PC-9 (cell line): Measurements from ENCODE around the gene STRN3. TPM values are rescaled to one million over a fixed set of nuclear protein-coding genes. Genes with fewer than 3 reads are reported as not detected.

ENCODE experiments used
- BruUV-seq: library from RNA; stranded (reverse); fragments of 400-500 nt; replicated peaks from 2 replicates; lab custom pipeline; 2021; lab: Mats Ljungman, UMichigan
- CTCF ChIA-PET: fragments of 300-600 bp; sonication (Branson Sonifier 250); formaldehyde crosslinking; loops from one replicate; lab custom pipeline; 2022; ENCODE audit warnings: antibody characterized with exemption; lab: Charles Lee
- POLR2A ChIA-PET: fragments of 300-600 bp; sonication (Branson Sonifier 250); formaldehyde crosslinking; loops from one replicate; lab custom pipeline; 2022; ENCODE audit warnings: antibody characterized with exemption; ENCODE audit not compliant: unreplicated experiment; lab: Charles Lee
- DNase-seq, 2 experiments: peaks; one replicate each; pipeline versions ENCODE4 v3.0.0 to v3.0.0-alpha.2; 2015 to 2022; ENCODE audit warnings: mixed read lengths in 1 of 2
- H2AFZ ChIP-seq: fragments of 200-600 bp; sonication (generic); 2 replicates; pipeline ENCODE4 v1.8.1; 2017; ENCODE audit warnings: antibody characterized with exemption
- H3F3A ChIP-seq: fragments of 200-600 bp; sonication (generic); 2 replicates; pipeline ENCODE4 v1.8.1; 2017; ENCODE audit warnings: antibody characterized with exemption, mild to moderate bottlenecking, low read depth; ENCODE audit not compliant: insufficient read depth
- H3K27ac ChIP-seq: fragments of 200-600 bp; sonication (generic); 2 replicates; pipeline ENCODE4 v1.6.1; 2016; ENCODE audit warnings: mixed run types
- H3K27me3 ChIP-seq: fragments of 200-600 bp; sonication (generic); 2 replicates; pipeline ENCODE4 v1.6.1; 2016; ENCODE audit warnings: low read depth, mixed run types; ENCODE audit not compliant: insufficient read depth
- H3K36me3 ChIP-seq: fragments of 200-600 bp; sonication (generic); 2 replicates; pipeline ENCODE4 v1.6.1; 2016; ENCODE audit warnings: low read depth, mixed run types
- H3K4me1 ChIP-seq: fragments of 200-600 bp; sonication (generic); replicated peaks from 2 replicates; pipeline ENCODE4 v1.6.1; 2016; ENCODE audit warnings: mixed run types; ENCODE audit not compliant: insufficient read depth
- H3K4me2 ChIP-seq: fragments of 200-600 bp; sonication (generic); 2 replicates; pipeline ENCODE4 v1.6.1; 2017; ENCODE audit warnings: mixed run types
- H3K4me3 ChIP-seq: fragments of 200-600 bp; sonication (generic); 2 replicates; pipeline ENCODE4 v1.6.1; 2016; ENCODE audit warnings: mixed run types
- H3K79me2 ChIP-seq: fragments of 200-600 bp; sonication (generic); 2 replicates; pipeline ENCODE4 v1.6.1; 2017; ENCODE audit warnings: low read depth, mixed run types
- H3K9me2 ChIP-seq: fragments of 200-600 bp; sonication (generic); 2 replicates; pipeline ENCODE4 v1.8.1; 2017; ENCODE audit warnings: mild to moderate bottlenecking; ENCODE audit not compliant: insufficient read depth
- H3K9me3 ChIP-seq: fragments of 200-600 bp; sonication (generic); 2 replicates; pipeline ENCODE4 v1.8.1; 2016; ENCODE audit warnings: low read depth; ENCODE audit not compliant: insufficient read depth
- H4K20me1 ChIP-seq: fragments of 200-600 bp; sonication (generic); 2 replicates; pipeline ENCODE4 v1.8.1; 2017; ENCODE audit not compliant: insufficient read depth
- EZH2 ChIP-seq: fragments of 200-600 bp; sonication (generic); IDR thresholded peaks from 2 replicates; pipeline ENCODE4 v1.8.0; 2017; ENCODE audit warnings: antibody characterized with exemption, low read depth
- intact Hi-C: fragments of 100-400 bp; cut with micrococcal nuclease; formaldehyde crosslinking; loops from one replicate; pipeline ENCODE4 v1.10.0; 2022; ENCODE audit not compliant: unreplicated experiment
- total RNA-seq: library from RNA; stranded (reverse); gene quantifications from 2 replicates; pipeline ENCODE4 v1.2.3, GENCODE V29; 2021
- TF ChIP-seq, protein P1 (sequence below): fragments of 200-600 bp; sonication (generic); conservative IDR thresholded peaks from 2 replicates; pipeline ENCODE4 v1.6.1; 2017; ENCODE audit warnings: mixed run types, antibody characterized with exemption, mild to moderate bottlenecking, moderate library complexity

The STRN3 gene
- total RNA-seq, 1 experiment from 2014 or later = 18.1 TPM

- intact Hi-C loops = no loop called here
- DNase-seq = no peak
- Histone ChIP-seq H2AFZ (no peak overlapping the region), H3F3A (no peaks in the 10 kb centered on the region), H3K4me2 (no peak overlapping the region), H3K4me1 (no peaks in the 10 kb centered on the region), H3K9me3 (no peaks in the 10 kb centered on the region), H4K20me1 (no peaks in the 10 kb centered on the region), H3K79me2 (no peaks in the 10 kb centered on the region), H3K9me2 (no peaks in the 10 kb centered on the region), H3K27me3 (no peaks in the 10 kb centered on the region), H3K36me3 (no peaks in the 10 kb centered on the region), H3K4me3 (no peak overlapping the region), H3K27ac (no peak overlapping the region)
- TF ChIP-seq, protein P1, sequence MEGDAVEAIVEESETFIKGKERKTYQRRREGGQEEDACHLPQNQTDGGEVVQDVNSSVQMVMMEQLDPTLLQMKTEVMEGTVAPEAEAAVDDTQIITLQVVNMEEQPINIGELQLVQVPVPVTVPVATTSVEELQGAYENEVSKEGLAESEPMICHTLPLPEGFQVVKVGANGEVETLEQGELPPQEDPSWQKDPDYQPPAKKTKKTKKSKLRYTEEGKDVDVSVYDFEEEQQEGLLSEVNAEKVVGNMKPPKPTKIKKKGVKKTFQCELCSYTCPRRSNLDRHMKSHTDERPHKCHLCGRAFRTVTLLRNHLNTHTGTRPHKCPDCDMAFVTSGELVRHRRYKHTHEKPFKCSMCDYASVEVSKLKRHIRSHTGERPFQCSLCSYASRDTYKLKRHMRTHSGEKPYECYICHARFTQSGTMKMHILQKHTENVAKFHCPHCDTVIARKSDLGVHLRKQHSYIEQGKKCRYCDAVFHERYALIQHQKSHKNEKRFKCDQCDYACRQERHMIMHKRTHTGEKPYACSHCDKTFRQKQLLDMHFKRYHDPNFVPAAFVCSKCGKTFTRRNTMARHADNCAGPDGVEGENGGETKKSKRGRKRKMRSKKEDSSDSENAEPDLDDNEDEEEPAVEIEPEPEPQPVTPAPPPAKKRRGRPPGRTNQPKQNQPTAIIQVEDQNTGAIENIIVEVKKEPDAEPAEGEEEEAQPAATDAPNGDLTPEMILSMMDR = no peak
- TF ChIP-seq EZH2 = no peak
- POLR2A ChIA-PET = no interaction called here
- no TSS peak for BruUV-seq
- CTCF ChIA-PET = no interaction called here
Observed at GRCh38 chr14:30888480-30889243, 137.5 kb downstream of the STRN3 start.

- CTCF ChIA-PET = no interaction called here
- Histone ChIP-seq H4K20me1 (no peaks in the 10 kb centered on the region), H3K27me3 (no peaks in the 10 kb centered on the region), H3K4me3 (no peak overlapping the region), H3K27ac (no peak overlapping the region), H3K9me2 (no peaks in the 10 kb centered on the region), H3K9me3 (no peaks in the 10 kb centered on the region), H3K4me2 (no peak overlapping the region), H3F3A (no peaks in the 10 kb centered on the region), H3K79me2 (no peaks in the 10 kb centered on the region), H2AFZ (no peak overlapping the region), H3K4me1 (no peaks in the 10 kb centered on the region), H3K36me3 (no peaks in the 10 kb centered on the region)
- no TSS peak for BruUV-seq
- DNase-seq = no peak
- POLR2A ChIA-PET = no interaction called here
- TF ChIP-seq EZH2 = no peak
- TF ChIP-seq, protein P1 = no peak
- intact Hi-C loops = no loop called here
Observed at GRCh38 chr14:30885840-30886740, 140.1 kb downstream of the STRN3 start.

DNA sequence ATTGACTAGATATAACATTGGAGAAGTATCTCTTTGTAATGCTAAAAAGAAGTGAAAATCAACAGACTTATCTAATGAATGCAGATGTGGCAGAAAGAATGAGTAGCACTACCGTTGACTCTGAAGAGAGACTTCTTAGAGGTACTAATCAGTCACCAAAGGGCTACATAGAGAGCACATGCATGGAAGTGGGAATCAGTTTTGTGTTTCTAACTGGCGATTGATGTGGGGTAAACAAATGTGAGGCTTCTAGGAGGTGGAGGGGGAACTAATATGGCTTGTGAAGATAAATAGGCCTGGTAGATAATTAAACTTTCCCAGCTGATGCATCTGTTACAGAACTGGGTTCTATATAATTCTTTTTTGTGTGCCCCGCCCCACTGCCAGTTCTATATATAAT is 141.3 kb downstream of the STRN3 start:
- no peaks in the 10 kb centered on the region for H3K9me3 ChIP-seq
- no peaks in the 10 kb centered on the region for H3K9me2 ChIP-seq
- H3K27me3 ChIP-seq = no peaks in the 10 kb centered on the region
- CTCF ChIA-PET = no interaction called here
- H3F3A ChIP-seq = no peaks in the 10 kb centered on the region
- POLR2A ChIA-PET = no interaction called here
- no peaks in the 10 kb centered on the region for H3K36me3 ChIP-seq
- no peak for TF ChIP-seq EZH2
- TF ChIP-seq, protein P1 = no peak
- no peak for DNase-seq
- no peak overlapping the region for H2AFZ ChIP-seq
- no peak overlapping the region for H3K27ac ChIP-seq
- H3K4me3 ChIP-seq = no peak overlapping the region
- H3K4me1 ChIP-seq = no peaks in the 10 kb centered on the region
- H3K4me2 ChIP-seq = no peak overlapping the region
- H3K79me2 ChIP-seq = no peaks in the 10 kb centered on the region
- no peaks in the 10 kb centered on the region for H4K20me1 ChIP-seq
- BruUV-seq = no TSS peak
- intact Hi-C loops = no loop called here
